Measurements from ENCODE around the gene C1QTNF6. TPM values are rescaled to one million over a fixed set of nuclear protein-coding genes. Genes with fewer than 3 reads are reported as not detected.

Gene C1QTNF6
- total RNA-seq, 1 experiment from 2014 or later: 6.3 TPM

GRCh38 chr22:37205046-37205445, 17.0 kb upstream of the C1QTNF6 start:
- BruUV-seq (replicated peaks): no TSS peak
- Histone ChIP-seq H3K4me1 (ENCODE audit: insufficient read depth, low read length, poor library complexity, severe bottlenecking) (no peaks in the 10 kb centered on the region), H3K36me3 (ENCODE audit: insufficient read depth, low read length, poor library complexity, severe bottlenecking) (no peaks in the 10 kb centered on the region), H3K27me3 (replicated peaks; ENCODE audit: insufficient read depth, low read depth, low read length, poor library complexity) (no peaks in the 10 kb centered on the region), H3K4me3 (ENCODE audit: low read depth, low read length, poor library complexity, severe bottlenecking) (no peak overlapping the region), H3K27ac (ENCODE audit: low read depth, low read length, poor library complexity, severe bottlenecking) (no peak overlapping the region), H3K9me3 (ENCODE audit: low read depth, low read length, poor library complexity, severe bottlenecking) (no peaks in the 10 kb centered on the region)
- CTCF ChIA-PET: no interaction called here
- intact Hi-C loops (cut with micrococcal nuclease; ENCODE audit: unreplicated experiment): no loop called here
- TF ChIP-seq, protein P1, sequence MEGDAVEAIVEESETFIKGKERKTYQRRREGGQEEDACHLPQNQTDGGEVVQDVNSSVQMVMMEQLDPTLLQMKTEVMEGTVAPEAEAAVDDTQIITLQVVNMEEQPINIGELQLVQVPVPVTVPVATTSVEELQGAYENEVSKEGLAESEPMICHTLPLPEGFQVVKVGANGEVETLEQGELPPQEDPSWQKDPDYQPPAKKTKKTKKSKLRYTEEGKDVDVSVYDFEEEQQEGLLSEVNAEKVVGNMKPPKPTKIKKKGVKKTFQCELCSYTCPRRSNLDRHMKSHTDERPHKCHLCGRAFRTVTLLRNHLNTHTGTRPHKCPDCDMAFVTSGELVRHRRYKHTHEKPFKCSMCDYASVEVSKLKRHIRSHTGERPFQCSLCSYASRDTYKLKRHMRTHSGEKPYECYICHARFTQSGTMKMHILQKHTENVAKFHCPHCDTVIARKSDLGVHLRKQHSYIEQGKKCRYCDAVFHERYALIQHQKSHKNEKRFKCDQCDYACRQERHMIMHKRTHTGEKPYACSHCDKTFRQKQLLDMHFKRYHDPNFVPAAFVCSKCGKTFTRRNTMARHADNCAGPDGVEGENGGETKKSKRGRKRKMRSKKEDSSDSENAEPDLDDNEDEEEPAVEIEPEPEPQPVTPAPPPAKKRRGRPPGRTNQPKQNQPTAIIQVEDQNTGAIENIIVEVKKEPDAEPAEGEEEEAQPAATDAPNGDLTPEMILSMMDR (conservative IDR thresholded peaks at IDR 0.05; ENCODE audit: low read depth, low read length): no peak
- TF ChIP-seq EZH2 (IDR thresholded peaks at IDR 0.05; ENCODE audit: borderline replicate concordance, low read depth, low read length, poor library complexity, severe bottlenecking): no peak
- POLR2A ChIA-PET (ENCODE audit: low non-redundant PET): no interaction called here
- no peak for DNase-seq (ENCODE audit: low spot score)

DNA sequence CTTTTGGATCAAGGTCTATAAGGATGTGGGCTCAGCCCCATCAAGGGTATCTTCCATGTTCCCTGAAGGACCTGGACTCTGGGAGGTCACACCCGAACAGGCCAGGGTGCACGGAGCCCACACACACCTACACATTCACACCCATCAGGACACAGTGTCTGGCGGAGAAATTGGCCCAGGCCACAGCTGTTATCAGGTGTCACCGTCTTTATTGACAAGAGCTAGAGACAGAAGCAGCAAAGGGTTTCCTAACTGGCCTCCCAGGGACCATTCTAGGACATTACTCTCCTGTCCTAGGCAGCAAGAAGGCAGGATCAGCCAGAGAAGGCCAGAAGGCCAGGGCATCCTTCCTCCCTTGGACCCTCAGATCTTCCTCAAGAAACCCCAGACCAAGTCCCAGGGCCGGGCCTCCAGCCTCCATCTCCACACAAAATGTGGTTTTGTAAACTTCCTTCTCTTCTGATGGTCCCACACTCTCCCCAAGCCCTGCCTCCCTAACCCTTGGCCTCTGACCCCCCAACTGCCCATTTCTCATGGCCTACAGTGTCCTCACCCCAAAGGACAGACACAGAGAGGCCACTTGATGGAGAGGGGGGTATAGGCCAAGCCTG, 16.1 kb upstream of the C1QTNF6 start:
- TF ChIP-seq, protein P1 (conservative IDR thresholded peaks at IDR 0.05; ENCODE audit: low read depth, low read length): no peak
- TF ChIP-seq EZH2 (IDR thresholded peaks at IDR 0.05; ENCODE audit: borderline replicate concordance, low read depth, low read length, poor library complexity, severe bottlenecking): no peak
- POLR2A ChIA-PET (ENCODE audit: low non-redundant PET): no interaction called here
- no peaks in the 10 kb centered on the region for H3K4me1 ChIP-seq (ENCODE audit: insufficient read depth, low read length, poor library complexity, severe bottlenecking)
- H3K9me3 ChIP-seq (ENCODE audit: low read depth, low read length, poor library complexity, severe bottlenecking): no peaks in the 10 kb centered on the region
- no peak overlapping the region for H3K4me3 ChIP-seq (ENCODE audit: low read depth, low read length, poor library complexity, severe bottlenecking)
- no peaks in the 10 kb centered on the region for H3K27me3 ChIP-seq (replicated peaks; ENCODE audit: insufficient read depth, low read depth, low read length, poor library complexity)
- intact Hi-C loops (cut with micrococcal nuclease; ENCODE audit: unreplicated experiment): no loop called here
- no peak overlapping the region for H3K27ac ChIP-seq (ENCODE audit: low read depth, low read length, poor library complexity, severe bottlenecking)
- BruUV-seq (replicated peaks): no TSS peak
- DNase-seq (ENCODE audit: low spot score): no peak
- no peaks in the 10 kb centered on the region for H3K36me3 ChIP-seq (ENCODE audit: insufficient read depth, low read length, poor library complexity, severe bottlenecking)
- CTCF ChIA-PET: no interaction called here

DNA sequence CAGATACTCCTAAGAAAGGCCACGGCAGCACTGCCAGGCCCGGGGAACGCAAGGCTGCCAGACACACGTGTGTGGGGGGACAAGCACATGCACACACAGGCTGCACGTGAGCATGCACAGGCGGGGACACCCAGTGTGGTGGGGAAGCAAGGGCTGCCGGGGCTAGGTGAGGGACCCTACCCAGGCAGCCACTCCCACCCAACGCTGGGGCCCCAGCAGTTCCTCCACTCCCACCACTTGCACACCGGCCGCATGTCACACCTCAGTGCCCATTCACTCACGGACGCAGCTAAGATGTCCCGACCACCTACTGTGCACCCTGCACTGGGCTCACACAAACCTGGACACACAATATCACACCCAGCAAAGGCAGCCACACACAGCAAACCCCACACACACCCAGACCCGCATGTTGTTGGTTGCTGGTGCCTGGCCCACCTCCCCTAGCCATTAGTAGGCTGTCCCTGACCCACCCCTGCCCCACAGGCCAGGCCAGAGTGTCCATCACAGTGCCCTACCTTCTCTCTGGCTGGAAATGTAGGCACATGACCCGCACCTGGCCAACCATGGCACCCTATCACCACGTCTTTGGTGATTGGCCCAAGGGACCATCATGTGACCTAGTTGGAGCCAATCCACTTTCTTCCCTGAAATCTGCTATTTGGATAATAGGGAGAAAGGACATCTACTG, 15.5 kb upstream of the C1QTNF6 start:
- no peaks in the 10 kb centered on the region for H3K9me3 ChIP-seq (ENCODE audit: low read depth, low read length, poor library complexity, severe bottlenecking)
- no peak for DNase-seq (ENCODE audit: low spot score)

More for the DNA sequence above, 15.5 kb upstream of the C1QTNF6 start:
- no peaks in the 10 kb centered on the region for H3K36me3 ChIP-seq (ENCODE audit: insufficient read depth, low read length, poor library complexity, severe bottlenecking)
- TF ChIP-seq EZH2 (IDR thresholded peaks at IDR 0.05; ENCODE audit: borderline replicate concordance, low read depth, low read length, poor library complexity, severe bottlenecking): no peak
- TF ChIP-seq, protein P1 (conservative IDR thresholded peaks at IDR 0.05; ENCODE audit: low read depth, low read length): no peak
- intact Hi-C loops (cut with micrococcal nuclease; ENCODE audit: unreplicated experiment): no loop called here
- BruUV-seq (replicated peaks): no TSS peak
- H3K4me1 ChIP-seq (ENCODE audit: insufficient read depth, low read length, poor library complexity, severe bottlenecking): no peaks in the 10 kb centered on the region
- no peak overlapping the region for H3K27ac ChIP-seq (ENCODE audit: low read depth, low read length, poor library complexity, severe bottlenecking)
- ChIA-PET POLR2A (ENCODE audit: low non-redundant PET) (no interaction called here), CTCF (no interaction called here)
- no peaks in the 10 kb centered on the region for H3K27me3 ChIP-seq (replicated peaks; ENCODE audit: insufficient read depth, low read depth, low read length, poor library complexity)
- no peak overlapping the region for H3K4me3 ChIP-seq (ENCODE audit: low read depth, low read length, poor library complexity, severe bottlenecking)

All from A673 (cell line).